Heart left ventricle (tissue), 13 donors: ENCODE data around the gene N4BP2L1.

Experiments used
- POLR2A ChIP-seq, 2 donors: fragments of 450-650 bp; IDR thresholded peaks; one replicate each; pipeline ENCODE4 v1.6.1; 2017; ENCODE audit warnings: antibody characterized with exemption in 2 of 2, mild to moderate bottlenecking in 2 of 2, moderate library complexity in 2 of 2
- TF ChIP-seq, protein P1 (sequence below), 12 donors: fragments of 200-600 bp; sonication (generic) in 4 of 12; IDR thresholded peaks; one replicate each; pipeline versions ENCODE4 v1.5.0 to v1.8.0; 2018 to 2022; ENCODE audit warnings: antibody characterized with exemption in 12 of 12, mild to moderate bottlenecking in 5 of 12
- donor health status: ischemic (EF 13 %, LVEDD 7.1; RV severe dilation, severe dysfunction).
- donor health status: DM: no; HTN: yes; CAD: no.
- donor health status: DM: no; HTN: no; CAD: no.
- donor health status: ischemic (EF 25% LVEDD 6.9; RV normal size, moderate dysfunction).
- donor health status: ischemic (EF 25% LVEDD 5.7; RV mildly dilated, moderate dysfunction).
- donor health status: ischemic (EF 35%, LVEDD 5.7; RV mildly dilated, moderate dysfunction).
- donor health status: nonischemic (EF 11% LVEDD 7.7; RV severe dilation, severe dysfunction).
- donor health status: DM: yes; HTN: yes; CAD: no.
- donor health status: PGD.
- donor health status: ischemic (EF 29% LVEDD 5.4; RV normal size, mild dysfunction).
- donor health status: nonischemic (EF 23%, LVEDD 6.1; RV moderate dilation, normal function).

DNA sequence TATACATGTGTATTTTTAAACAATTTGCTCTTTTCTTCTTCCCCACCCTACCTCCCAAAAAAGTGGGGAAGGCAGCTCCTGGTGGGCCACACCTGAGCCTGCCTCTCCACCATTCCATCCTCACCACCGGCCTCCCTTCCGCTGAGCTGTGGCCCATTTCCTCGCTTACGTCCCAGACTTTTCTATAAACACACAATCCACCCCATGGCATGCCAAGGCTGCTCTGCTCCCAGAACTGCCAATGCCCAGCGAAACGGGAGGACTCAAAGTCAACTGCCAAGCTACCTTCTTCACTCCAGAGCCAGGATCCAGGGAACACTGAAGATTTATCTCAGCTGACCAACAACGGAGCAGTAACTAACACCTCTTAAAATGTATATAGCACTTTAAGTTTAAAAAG is 2.8 kb downstream of the N4BP2L1 start:
- TF ChIP-seq, protein P1, sequence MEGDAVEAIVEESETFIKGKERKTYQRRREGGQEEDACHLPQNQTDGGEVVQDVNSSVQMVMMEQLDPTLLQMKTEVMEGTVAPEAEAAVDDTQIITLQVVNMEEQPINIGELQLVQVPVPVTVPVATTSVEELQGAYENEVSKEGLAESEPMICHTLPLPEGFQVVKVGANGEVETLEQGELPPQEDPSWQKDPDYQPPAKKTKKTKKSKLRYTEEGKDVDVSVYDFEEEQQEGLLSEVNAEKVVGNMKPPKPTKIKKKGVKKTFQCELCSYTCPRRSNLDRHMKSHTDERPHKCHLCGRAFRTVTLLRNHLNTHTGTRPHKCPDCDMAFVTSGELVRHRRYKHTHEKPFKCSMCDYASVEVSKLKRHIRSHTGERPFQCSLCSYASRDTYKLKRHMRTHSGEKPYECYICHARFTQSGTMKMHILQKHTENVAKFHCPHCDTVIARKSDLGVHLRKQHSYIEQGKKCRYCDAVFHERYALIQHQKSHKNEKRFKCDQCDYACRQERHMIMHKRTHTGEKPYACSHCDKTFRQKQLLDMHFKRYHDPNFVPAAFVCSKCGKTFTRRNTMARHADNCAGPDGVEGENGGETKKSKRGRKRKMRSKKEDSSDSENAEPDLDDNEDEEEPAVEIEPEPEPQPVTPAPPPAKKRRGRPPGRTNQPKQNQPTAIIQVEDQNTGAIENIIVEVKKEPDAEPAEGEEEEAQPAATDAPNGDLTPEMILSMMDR (IDR thresholded peaks at IDR 0.05) = no peak
- TF ChIP-seq POLR2A (IDR thresholded peaks at IDR 0.05) = no peak
